ENCODE results near the gene EEFSEC.

DNA sequence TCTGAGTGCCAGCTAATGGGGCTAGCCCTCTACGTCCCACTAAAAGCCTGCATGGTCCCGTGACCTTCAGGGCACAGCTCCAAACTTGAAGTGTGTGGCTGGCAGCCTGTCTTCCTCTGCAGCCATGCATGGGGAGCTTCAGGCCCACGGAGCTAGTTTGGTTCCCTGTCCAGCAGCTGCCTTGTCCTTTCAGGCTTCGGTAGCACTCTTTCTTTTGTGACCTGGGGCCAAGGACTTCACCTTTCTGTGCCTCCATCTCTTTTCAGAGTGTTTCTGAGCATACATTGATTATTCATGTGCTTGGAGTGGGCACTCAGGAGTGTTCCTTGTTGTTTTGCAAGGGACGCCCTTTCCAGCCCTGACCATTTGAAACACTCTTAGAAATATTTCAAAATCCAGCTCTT lies 158.2 kb downstream of the EEFSEC start:
- no peak for TF ChIP-seq POLR2A (IDR thresholded peaks at IDR 0.05; ENCODE audit: low read depth, low read length)
- no peak for TF ChIP-seq POLR2AphosphoS5 (IDR thresholded peaks at IDR 0.05; ENCODE audit: low read depth, low read length)
- no peak for TF ChIP-seq TAF1 (IDR thresholded peaks at IDR 0.05; ENCODE audit: borderline replicate concordance, low read depth, low read length)

All from GM12892 (cell line).